Caco-2 (cell line): ENCODE data around the gene LAGE3. TPM values are rescaled to one million over a fixed set of nuclear protein-coding genes. Genes with fewer than 3 reads are reported as not detected.

Experiments used
- BruUV-seq: library from RNA; stranded (reverse); fragments of 400-500 nt; replicated peaks from 2 replicates; lab custom pipeline; 2021; lab: Mats Ljungman, UMichigan
- CTCF ChIA-PET: fragments of 300-600 bp; sonication (Branson Sonifier 250); formaldehyde crosslinking; loops from one replicate; lab custom pipeline; 2022; ENCODE audit warnings: antibody characterized with exemption; lab: Charles Lee
- POLR2A ChIA-PET: fragments of 300-600 bp; sonication (Branson Sonifier 250); formaldehyde crosslinking; loops from one replicate; lab custom pipeline; 2022; ENCODE audit warnings: antibody characterized with exemption; lab: Charles Lee
- DNase-seq, 2 experiments: peaks; one replicate each; pipeline versions ENCODE4 v3.0.0 to v3.0.0-alpha.2; 2020 to 2022
- H3K27me3 ChIP-seq: replicated peaks from 2 replicates; pipeline ENCODE4 v1.6.0; 2011; ENCODE audit warnings: low read length; ENCODE audit not compliant: control insufficient read depth, insufficient read depth
- H3K36me3 ChIP-seq: 2 replicates; pipeline ENCODE4 v1.5.1; 2011; ENCODE audit warnings: low read length; ENCODE audit not compliant: control insufficient read depth, insufficient read depth
- H3K4me1 ChIP-seq: fragments of 250-450 bp; sonication (Bioruptor Pico); 2 replicates; pipeline ENCODE4 v1.5.1; 2020; ENCODE audit warnings: mild to moderate bottlenecking
- H3K4me3 ChIP-seq: 2 replicates; pipeline ENCODE4 v1.5.1; 2011; ENCODE audit warnings: low read depth, mild to moderate bottlenecking, control low read depth, low read length
- H3K9me3 ChIP-seq: fragments of 250-450 bp; sonication (Bioruptor Pico); 2 replicates; pipeline ENCODE4 v1.5.1; 2020; ENCODE audit warnings: mild to moderate bottlenecking, moderate library complexity
- H3K27ac Mint-ChIP-seq: one replicate; pipeline ENCODE4 v1.8.0; 2022; ENCODE audit warnings: mixed read lengths; ENCODE audit not compliant: unreplicated experiment
- H3K27me3 Mint-ChIP-seq: one replicate; pipeline ENCODE4 v1.8.0; 2022; ENCODE audit warnings: mixed read lengths; ENCODE audit not compliant: insufficient read depth, unreplicated experiment
- H3K36me3 Mint-ChIP-seq: one replicate; pipeline ENCODE4 v1.8.0; 2022; ENCODE audit warnings: mild to moderate bottlenecking, mixed read lengths; ENCODE audit not compliant: insufficient read depth, unreplicated experiment
- H3K4me1 Mint-ChIP-seq: one replicate; pipeline ENCODE4 v1.8.0; 2022; ENCODE audit warnings: low read depth, mixed read lengths; ENCODE audit not compliant: unreplicated experiment
- H3K4me3 Mint-ChIP-seq: one replicate; pipeline ENCODE4 v1.8.0; 2022; ENCODE audit warnings: mild to moderate bottlenecking, moderate library complexity, mixed read lengths; ENCODE audit not compliant: unreplicated experiment
- H3K9me3 Mint-ChIP-seq: one replicate; pipeline ENCODE4 v1.8.0; 2022; ENCODE audit warnings: mixed read lengths; ENCODE audit not compliant: unreplicated experiment
- intact Hi-C: fragments of 100-400 bp; cut with micrococcal nuclease; formaldehyde crosslinking; loops from one replicate; pipeline ENCODE4 v1.10.0; 2022; ENCODE audit not compliant: unreplicated experiment
- total RNA-seq: library from RNA; stranded (reverse); gene quantifications from 2 replicates; pipeline ENCODE4 v1.2.3, GENCODE V29; 2022
- TF ChIP-seq, protein P1 (sequence below), 2 experiments: fragments of 200-600 bp in 1 of 2; IDR thresholded peaks; 1 replicate in 1 of 2; 2 replicates in 1 of 2; pipeline versions ENCODE4 v1.5.1 to v1.8.0; 2011 to 2022; ENCODE audit warnings: antibody characterized with exemption in 1 of 2, control low read depth in 1 of 2, inconsistent platforms in 1 of 2, low read depth in 1 of 2, low read length in 1 of 2, mild to moderate bottlenecking in 1 of 2, moderate library complexity in 1 of 2; ENCODE audit not compliant: insufficient read depth in 1 of 2, severe bottlenecking in 1 of 2, unreplicated experiment in 1 of 2

Gene LAGE3
- total RNA-seq, 1 experiment from 2014 or later: 26.0 TPM

DNA sequence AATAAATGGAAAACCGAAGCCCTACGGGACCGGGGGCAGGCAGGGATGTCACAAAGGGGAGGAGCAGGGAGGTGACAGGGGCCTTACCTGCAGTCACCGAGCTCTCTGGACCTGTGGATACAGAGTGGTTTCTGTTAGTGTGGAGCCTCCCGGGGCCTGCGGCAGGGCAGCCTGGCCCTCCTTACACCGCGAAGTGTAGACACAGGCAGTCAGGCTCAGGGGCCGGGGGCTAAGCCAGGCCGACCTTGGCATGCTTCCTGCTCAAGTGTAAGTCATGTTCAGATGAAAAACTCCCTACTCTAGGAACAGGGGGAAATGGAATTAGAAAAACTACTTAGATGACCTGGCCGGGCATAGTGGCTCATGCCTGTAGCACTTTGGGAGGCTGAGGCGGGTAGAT lies 32.7 kb upstream of the LAGE3 start:
- CTCF ChIA-PET: no interaction called here
- no TSS peak for BruUV-seq
- Mint-ChIP-seq H3K27me3 (no peaks in the 10 kb centered on the region), H3K4me1 (no peaks in the 10 kb centered on the region), H3K9me3 (no peaks in the 10 kb centered on the region), H3K4me3 (no peak overlapping the region), H3K36me3 (peaks cover 10% of the 10 kb centered on the region), H3K27ac (no peak overlapping the region)
- TF ChIP-seq, protein P1, sequence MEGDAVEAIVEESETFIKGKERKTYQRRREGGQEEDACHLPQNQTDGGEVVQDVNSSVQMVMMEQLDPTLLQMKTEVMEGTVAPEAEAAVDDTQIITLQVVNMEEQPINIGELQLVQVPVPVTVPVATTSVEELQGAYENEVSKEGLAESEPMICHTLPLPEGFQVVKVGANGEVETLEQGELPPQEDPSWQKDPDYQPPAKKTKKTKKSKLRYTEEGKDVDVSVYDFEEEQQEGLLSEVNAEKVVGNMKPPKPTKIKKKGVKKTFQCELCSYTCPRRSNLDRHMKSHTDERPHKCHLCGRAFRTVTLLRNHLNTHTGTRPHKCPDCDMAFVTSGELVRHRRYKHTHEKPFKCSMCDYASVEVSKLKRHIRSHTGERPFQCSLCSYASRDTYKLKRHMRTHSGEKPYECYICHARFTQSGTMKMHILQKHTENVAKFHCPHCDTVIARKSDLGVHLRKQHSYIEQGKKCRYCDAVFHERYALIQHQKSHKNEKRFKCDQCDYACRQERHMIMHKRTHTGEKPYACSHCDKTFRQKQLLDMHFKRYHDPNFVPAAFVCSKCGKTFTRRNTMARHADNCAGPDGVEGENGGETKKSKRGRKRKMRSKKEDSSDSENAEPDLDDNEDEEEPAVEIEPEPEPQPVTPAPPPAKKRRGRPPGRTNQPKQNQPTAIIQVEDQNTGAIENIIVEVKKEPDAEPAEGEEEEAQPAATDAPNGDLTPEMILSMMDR (IDR thresholded peaks at IDR 0.05; ENCODE audit: insufficient read depth in 1 of 2, low read depth in 1 of 2, low read length in 1 of 2, severe bottlenecking in 1 of 2, unreplicated experiment in 1 of 2): no peak
- H3K36me3 ChIP-seq: no peaks in the 10 kb centered on the region
- H3K4me1 ChIP-seq: no peaks in the 10 kb centered on the region
- no peaks in the 10 kb centered on the region for H3K9me3 ChIP-seq
- DNase-seq: no peak
- no peaks in the 10 kb centered on the region for H3K27me3 ChIP-seq
- H3K4me3 ChIP-seq: no peak overlapping the region
- POLR2A ChIA-PET: no interaction called here
- intact Hi-C loops: no loop called here

DNA sequence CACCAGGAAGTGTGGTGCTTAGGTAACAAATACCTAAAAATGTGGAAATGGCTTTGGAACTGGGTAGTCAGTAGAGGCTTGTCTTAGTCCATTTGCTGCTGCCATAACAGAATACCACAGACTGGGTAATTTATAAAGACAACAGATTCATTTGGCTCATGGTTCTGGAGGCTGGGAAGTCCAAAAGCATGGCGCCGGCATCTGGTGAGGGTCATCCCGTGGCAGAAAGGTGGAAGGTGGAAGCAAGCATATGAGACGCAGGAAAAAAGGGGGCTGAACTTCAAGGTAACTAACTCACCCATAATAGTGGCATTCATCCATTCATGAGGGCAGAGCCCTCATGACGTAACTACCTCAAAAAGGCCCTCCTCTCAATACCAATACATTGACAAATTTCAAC lies 30.4 kb upstream of the LAGE3 start:
- Mint-ChIP-seq H3K4me1 (no peaks in the 10 kb centered on the region), H3K27me3 (no peaks in the 10 kb centered on the region), H3K27ac (no peak overlapping the region), H3K9me3 (no peaks in the 10 kb centered on the region), H3K36me3 (peaks cover 5% of the 10 kb centered on the region), H3K4me3 (no peak overlapping the region)
- no peaks in the 10 kb centered on the region for H3K4me1 ChIP-seq
- DNase-seq: no peak
- H3K9me3 ChIP-seq: no peaks in the 10 kb centered on the region
- no peaks in the 10 kb centered on the region for H3K27me3 ChIP-seq
- TF ChIP-seq, protein P1 (IDR thresholded peaks at IDR 0.05; ENCODE audit: insufficient read depth in 1 of 2, low read depth in 1 of 2, low read length in 1 of 2, severe bottlenecking in 1 of 2, unreplicated experiment in 1 of 2): no peak
- no peaks in the 10 kb centered on the region for H3K36me3 ChIP-seq
- BruUV-seq: no TSS peak
- ChIA-PET CTCF (no interaction called here), POLR2A (no interaction called here)
- no peak overlapping the region for H3K4me3 ChIP-seq
- intact Hi-C loops: no loop called here

DNA sequence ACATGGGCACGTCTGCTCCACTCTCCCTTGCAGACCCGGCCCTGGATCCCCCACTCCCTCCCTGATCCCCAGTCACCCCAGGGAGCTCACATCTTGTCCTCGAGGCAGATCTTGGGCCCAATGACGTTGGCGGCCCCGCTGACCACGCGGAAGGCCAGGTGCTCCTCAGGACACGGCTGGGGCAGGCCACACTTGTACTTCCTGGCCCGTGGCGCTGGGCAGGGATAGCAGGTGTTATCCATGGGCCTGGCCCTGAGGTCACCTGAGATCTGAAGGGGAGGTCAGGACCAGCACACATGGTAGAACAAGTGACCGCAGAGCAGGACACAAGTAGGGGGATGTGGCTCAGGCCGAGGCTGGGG lies 29.3 kb upstream of the LAGE3 start:
- no peaks in the 10 kb centered on the region for H3K4me1 Mint-ChIP-seq
- no TSS peak for BruUV-seq
- no peak overlapping the region for H3K4me3 ChIP-seq
- H3K4me1 ChIP-seq: no peaks in the 10 kb centered on the region
- DNase-seq: no peak
- no peaks in the 10 kb centered on the region for H3K9me3 ChIP-seq
- H3K36me3 Mint-ChIP-seq: peaks cover 5% of the 10 kb centered on the region
- no peaks in the 10 kb centered on the region for H3K27me3 ChIP-seq
- TF ChIP-seq, protein P1 (IDR thresholded peaks at IDR 0.05; ENCODE audit: insufficient read depth in 1 of 2, low read depth in 1 of 2, low read length in 1 of 2, severe bottlenecking in 1 of 2, unreplicated experiment in 1 of 2): no peak
- no peak overlapping the region for H3K4me3 Mint-ChIP-seq
- intact Hi-C loops: no loop called here
- no peak overlapping the region for H3K27ac Mint-ChIP-seq
- H3K36me3 ChIP-seq: no peaks in the 10 kb centered on the region
- CTCF ChIA-PET: no interaction called here
- POLR2A ChIA-PET: no interaction called here
- H3K27me3 Mint-ChIP-seq: no peaks in the 10 kb centered on the region
- H3K9me3 Mint-ChIP-seq: no peaks in the 10 kb centered on the region
